GM12801 (cell line): ENCODE results near the gene PITPNC1.

Experiments
- TF ChIP-seq, protein P1 (sequence below): IDR thresholded peaks from one replicate; pipeline ENCODE4 v1.5.1; 2011; ENCODE audit warnings: control low read depth; ENCODE audit not compliant: insufficient read length; ENCODE audit errors: extremely low read depth

PITPNC1 gene

DNA sequence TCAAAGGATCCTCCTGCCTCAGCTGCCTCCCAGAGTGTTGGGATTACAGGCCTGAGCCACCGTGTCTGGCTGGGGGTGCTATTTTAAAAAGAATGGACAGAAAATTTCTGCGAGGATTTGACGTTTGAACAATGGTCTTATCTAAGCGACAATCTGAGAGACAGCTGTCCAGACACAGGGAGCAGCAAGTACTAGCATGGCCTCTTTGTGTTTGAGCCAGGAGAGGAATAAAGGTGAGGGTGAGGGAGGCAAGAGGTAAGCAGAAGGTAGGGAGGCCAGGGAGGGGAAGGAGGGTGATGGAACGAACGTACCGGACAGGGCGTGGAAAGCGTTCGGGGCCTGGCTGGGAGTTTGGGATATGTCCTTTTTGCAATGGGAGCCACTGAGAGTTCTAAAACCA is 59.2 kb downstream of the PITPNC1 start:
- TF ChIP-seq, protein P1, sequence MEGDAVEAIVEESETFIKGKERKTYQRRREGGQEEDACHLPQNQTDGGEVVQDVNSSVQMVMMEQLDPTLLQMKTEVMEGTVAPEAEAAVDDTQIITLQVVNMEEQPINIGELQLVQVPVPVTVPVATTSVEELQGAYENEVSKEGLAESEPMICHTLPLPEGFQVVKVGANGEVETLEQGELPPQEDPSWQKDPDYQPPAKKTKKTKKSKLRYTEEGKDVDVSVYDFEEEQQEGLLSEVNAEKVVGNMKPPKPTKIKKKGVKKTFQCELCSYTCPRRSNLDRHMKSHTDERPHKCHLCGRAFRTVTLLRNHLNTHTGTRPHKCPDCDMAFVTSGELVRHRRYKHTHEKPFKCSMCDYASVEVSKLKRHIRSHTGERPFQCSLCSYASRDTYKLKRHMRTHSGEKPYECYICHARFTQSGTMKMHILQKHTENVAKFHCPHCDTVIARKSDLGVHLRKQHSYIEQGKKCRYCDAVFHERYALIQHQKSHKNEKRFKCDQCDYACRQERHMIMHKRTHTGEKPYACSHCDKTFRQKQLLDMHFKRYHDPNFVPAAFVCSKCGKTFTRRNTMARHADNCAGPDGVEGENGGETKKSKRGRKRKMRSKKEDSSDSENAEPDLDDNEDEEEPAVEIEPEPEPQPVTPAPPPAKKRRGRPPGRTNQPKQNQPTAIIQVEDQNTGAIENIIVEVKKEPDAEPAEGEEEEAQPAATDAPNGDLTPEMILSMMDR: no peak

DNA sequence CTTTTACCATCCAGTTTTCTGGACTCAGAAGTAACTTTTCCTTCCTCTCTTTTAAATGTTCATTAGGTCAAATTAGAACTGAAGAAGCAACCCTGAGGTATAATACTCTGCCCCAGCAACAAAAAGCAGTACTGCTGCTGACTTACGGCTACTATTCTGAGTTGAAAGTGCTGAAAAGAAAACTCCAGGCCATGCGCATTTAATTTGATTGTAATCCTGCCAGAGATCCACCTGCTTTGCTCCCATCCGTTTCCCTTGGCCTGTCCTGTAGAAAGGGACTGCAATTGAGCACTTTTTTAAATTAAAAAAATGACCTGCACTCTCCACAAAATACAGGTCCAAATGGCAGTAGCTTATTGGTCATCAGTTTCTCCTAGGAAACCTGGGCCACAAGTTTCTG is 61.6 kb downstream of the PITPNC1 start:
- TF ChIP-seq, protein P1: no peak

DNA sequence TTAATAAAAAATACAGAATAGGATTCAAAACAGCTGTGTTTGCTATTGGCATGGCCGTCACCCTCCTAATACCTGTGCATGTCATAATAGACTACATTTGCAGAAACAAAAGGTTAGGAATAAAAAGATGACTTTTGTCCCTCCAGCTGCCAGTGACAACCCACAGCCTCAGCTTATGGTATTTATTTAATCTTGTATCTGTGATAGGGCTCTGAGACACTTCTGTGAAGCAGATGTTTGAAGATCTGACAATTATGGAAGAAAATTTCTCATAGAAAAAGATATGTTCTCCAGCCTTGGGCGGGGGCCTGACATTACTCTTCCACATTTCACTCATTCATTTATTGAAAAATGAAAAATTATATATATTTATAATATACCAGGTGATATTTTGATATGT is 62.2 kb downstream of the PITPNC1 start:
- TF ChIP-seq, protein P1: no peak

DNA sequence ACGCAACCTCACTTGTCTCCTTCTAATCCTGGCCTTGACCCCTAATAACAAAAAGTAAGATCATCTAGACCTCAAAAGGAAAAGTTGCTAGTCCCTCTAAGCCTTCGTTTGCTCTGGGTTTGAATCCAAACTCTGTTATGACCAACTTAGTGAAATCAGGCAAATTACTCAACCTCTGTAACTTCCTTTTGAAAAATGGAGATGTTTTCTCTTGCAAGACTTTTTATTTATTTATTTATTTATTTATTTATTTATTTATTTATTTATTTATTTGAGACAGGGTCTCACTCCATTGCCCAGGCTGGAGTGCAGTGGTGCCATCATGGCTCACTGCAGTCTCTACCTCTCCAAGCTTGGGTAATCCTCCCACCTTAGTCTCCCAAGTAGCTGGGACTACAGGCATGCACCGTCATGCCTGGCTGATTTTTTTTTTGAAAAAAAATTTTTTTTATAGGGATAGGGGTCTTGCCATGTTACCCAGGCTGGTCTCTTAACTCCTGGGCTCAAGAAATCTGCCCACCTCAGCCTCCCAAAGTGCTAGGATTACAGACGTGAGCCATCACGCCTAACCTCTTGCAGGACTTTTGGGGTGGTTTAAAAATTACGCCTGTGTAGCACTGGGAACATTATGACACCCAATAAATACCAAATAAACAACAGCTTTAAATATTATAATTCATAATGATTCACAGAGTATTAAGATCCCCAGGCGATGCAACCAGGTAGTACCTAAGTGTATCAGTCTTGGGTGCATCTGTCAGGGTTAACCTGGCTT is 63.4 kb downstream of the PITPNC1 start:
- TF ChIP-seq, protein P1: no peak

DNA sequence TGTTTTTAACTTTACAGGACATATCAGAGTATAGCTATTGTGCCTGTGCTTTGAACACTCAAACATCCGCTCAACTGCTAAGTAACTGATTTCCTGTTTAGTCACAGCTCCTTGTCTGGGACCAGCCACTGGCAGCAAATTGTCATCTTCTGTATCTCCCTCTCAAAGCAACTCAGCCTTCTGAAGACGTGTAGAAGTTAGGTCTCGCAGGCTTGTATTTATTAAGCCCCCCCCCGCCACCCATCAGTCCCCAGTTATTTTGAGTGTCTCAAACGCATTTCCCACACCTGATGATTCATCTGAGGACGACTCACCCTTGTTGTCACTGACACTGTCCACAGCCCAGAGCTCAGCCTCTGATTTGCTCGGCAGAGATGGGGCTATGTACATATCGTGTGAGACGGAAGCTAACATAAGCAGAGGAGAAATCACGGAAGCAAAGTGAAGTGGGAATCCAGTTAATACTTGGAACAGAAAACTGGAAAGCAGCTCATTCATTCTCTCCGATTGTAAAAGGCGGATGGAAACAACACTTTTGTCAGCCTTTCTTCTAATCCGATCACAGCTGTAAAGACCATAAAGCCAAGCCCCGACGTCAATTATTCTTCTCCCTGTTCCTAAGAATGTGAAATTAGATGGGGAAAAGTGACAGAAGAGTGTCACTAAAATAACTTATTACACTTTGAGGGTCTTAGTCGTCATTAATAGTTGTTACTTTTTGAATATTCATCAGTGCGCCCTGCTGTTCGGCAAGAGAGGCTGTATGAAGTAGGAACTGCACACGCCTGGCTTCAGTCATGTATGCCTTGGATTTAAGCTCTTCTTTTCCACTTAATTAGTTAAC is 64.2 kb downstream of the PITPNC1 start:
- TF ChIP-seq, protein P1: no peak

DNA sequence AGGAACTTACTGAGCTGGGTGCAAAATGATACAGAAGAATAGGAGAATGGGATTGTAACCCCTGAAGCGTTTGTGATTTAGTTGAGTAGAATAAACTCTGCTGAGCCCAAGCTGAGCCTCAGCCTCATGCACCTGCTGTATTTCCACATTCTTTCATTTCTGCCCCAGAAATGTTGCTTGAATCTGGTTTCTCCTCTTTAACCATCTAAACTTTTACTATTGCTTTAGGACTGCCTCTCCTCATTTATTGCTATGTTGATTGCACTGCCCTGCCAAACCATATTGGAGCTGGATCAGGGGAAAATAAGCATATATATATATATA is 64.8 kb downstream of the PITPNC1 start:
- TF ChIP-seq, protein P1: no peak

DNA sequence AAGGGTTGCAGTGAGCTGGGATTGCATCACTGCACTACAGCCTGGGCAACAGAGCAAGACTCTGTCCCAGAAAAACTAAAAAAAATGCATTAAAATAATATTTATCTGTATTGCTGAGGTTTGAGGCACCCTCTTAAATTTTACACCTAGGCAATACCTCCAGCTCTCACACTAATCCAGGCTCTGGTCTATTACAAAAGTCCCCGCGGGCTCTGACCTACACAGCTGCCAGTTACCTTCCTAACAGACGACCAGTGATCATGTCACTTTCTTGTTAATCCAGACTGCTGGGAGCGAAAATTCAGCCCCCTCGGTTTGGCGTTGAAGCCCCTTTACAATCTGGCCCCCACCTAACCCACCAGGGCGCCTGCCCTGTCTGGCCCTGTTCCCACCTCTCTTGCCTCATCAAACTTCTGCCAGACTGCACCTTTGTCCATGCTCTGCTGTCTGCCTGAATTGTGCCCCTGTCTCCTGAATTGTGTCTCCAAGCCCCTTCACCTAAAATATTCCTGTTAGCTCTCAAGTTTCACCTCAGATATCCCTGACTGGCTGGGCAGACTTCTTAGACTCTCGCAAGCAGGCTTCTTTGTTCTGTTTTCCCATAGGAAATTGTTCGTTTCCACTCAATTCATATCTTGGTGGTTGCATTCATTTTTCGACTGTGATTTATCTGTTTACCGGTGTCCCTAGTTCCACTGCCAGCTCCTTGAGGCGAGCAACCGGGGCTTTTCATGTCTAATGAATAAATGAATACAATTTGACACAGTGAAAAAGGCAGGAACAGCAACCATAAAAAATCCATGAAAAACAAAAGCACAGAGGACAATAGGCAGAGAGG is 65.9 kb downstream of the PITPNC1 start:
- TF ChIP-seq, protein P1: no peak
